Measurements from ENCODE around the gene SMO. TPM values are rescaled to one million over a fixed set of nuclear protein-coding genes. Genes with fewer than 3 reads are reported as not detected.

SMO gene
- total RNA-seq, 6 experiments from 2014 or later = 6.4 to 21.2 (median 12.1) TPM

DNA sequence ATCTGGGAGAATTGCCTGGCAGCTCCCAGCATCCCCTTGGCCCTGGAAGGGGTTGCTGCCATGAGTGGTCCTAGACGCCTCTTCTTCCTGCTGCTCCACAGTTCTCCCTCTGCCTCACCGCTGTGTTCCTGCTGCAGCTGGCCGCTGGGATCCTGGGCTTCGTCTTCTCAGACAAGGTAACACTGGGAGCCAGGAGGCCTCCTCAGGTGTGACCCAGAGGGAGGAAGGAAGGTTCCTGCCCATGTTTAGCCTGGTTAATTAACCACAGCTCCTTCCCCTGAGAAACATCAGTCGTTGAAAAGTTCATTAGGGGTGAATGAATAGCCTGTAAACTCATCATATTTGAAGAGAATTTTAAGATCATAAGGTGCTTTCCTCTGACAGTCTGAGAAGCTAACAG, 25.7 kb upstream of the SMO start:
- TF ChIP-seq CTCF (IDR thresholded peaks at IDR 0.05) (no peak), POLR2A (IDR thresholded peaks at IDR 0.05) (no peak)
- intact Hi-C loops (cut with DNase I) = loop anchor here (5.0 kb wide), 1 partner anchor 50 kb away; no protein-coding TSS in a partner anchor
- no peaks in the 10 kb centered on the region for H3K27me3 ChIP-seq
- DNase-seq = no peak
- H3K36me3 ChIP-seq = no peaks in the 10 kb centered on the region
- WGBS (ENCODE audit: insufficient coverage, low coverage, low lambda C conversion rate, missing lambda C conversion rate) = 64% methylated on average over 2 of the region's 5 CpGs
- H3K9me3 ChIP-seq = no peaks in the 10 kb centered on the region
- no peak for ATAC-seq
- no peak overlapping the region for H3K4me3 ChIP-seq
- no peak overlapping the region for H3K27ac ChIP-seq
- H3K4me1 ChIP-seq = no peaks in the 10 kb centered on the region

DNA sequence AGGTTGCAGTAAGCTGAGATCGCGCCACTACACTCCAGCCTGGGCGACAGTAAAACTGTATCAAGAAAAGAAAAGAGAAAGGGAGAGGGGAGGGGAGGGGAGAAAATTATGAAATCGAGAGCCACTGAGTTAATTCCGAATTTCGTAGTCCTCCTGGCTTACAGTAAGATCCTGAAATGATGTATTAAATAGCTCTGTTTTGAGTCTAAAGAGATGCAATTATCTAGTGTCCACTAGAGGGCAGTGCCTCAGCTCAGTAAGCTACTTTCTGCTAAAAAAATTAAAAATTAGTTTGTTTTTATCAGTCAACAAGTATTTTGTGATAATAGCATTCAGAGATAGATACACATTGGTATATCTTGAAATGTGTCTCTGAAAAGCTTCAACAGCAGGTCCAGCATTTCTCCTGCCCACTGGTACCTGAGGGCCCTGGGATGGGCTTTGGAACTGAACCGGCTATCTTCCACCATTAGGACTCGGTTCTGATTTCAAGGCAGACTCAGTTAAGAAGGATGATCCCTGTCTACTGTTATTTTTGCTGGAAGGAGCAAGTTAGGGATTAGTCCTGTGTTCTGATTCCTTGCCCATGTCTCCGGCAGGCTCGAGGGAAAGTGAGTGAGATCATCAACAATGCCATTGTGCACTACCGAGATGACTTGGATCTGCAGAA, 24.4 kb upstream of the SMO start:
- Histone ChIP-seq H3K36me3 (no peaks in the 10 kb centered on the region), H3K4me1 (no peaks in the 10 kb centered on the region), H3K9me3 (no peaks in the 10 kb centered on the region), H3K4me3 (no peak overlapping the region), H3K27me3 (no peaks in the 10 kb centered on the region), H3K27ac (no peak overlapping the region)
- TF ChIP-seq CTCF (IDR thresholded peaks at IDR 0.05) (peak; percentile 71 to 91 (median 81)), POLR2A (IDR thresholded peaks at IDR 0.05) (no peak)
- no peak for DNase-seq
- 51% methylated on average over 10 of the region's 11 CpGs for WGBS (ENCODE audit: insufficient coverage, low coverage, low lambda C conversion rate, missing lambda C conversion rate)
- peak; percentile 50 to 70 (median 64) for ATAC-seq
- intact Hi-C loops (cut with DNase I) = loop anchor here (5.0 kb wide), 1 partner anchor 48 kb away; no protein-coding TSS in a partner anchor

DNA sequence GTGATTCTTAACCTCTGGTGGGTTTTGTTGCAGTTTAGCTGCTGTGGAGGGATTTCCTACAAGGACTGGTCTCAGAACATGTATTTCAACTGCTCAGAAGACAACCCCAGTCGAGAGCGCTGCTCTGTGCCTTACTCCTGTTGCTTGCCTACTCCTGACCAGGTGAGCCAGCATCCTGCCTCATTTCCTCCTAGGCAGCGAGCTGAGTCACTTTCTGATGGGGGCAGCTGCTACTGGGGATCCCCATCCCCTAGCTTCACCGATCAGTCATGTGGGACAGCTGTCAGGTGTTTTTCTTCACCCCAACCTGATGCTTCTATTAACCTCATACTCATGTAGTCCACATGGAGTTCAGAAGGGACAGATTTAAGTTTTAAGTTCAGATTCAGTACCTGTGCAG, 21.7 kb upstream of the SMO start:
- Histone ChIP-seq H3K27ac (no peak overlapping the region), H3K4me1 (no peaks in the 10 kb centered on the region), H3K36me3 (no peaks in the 10 kb centered on the region), H3K27me3 (no peaks in the 10 kb centered on the region), H3K9me3 (no peaks in the 10 kb centered on the region), H3K4me3 (no peak overlapping the region)
- DNase-seq (no peak), ATAC-seq (no peak)
- TF ChIP-seq CTCF (IDR thresholded peaks at IDR 0.05) = no peak
- TF ChIP-seq POLR2A (IDR thresholded peaks at IDR 0.05) = no peak
- 95% methylated on average over 4 of the region's 4 CpGs for WGBS (ENCODE audit: insufficient coverage, low coverage, low lambda C conversion rate, missing lambda C conversion rate)
- intact Hi-C loops (cut with DNase I) = no loop called here

- Histone ChIP-seq H3K9me3 (no peaks in the 10 kb centered on the region), H3K4me1 (no peaks in the 10 kb centered on the region), H3K4me3 (no peak overlapping the region), H3K27me3 (no peaks in the 10 kb centered on the region), H3K36me3 (no peaks in the 10 kb centered on the region), H3K27ac (no peak overlapping the region)
- TF ChIP-seq POLR2A (IDR thresholded peaks at IDR 0.05) = no peak
- TF ChIP-seq CTCF (IDR thresholded peaks at IDR 0.05) = no peak
- intact Hi-C loops (cut with DNase I) = no loop called here
- DNase-seq (no peak), ATAC-seq (no peak)
- no CpG with 5 or more reads among the region's 4 CpGs for WGBS (ENCODE audit: insufficient coverage, low coverage, low lambda C conversion rate, missing lambda C conversion rate)
Observed at GRCh38 chr7:129167817-129168216, 20.6 kb upstream of the SMO start.
